Measurements from ENCODE around the gene KLHDC4. TPM values are rescaled to one million over a fixed set of nuclear protein-coding genes. Genes with fewer than 3 reads are reported as not detected.

Gene KLHDC4
- total RNA-seq, 1 experiment from 2014 or later: 76.2 TPM

GRCh38 chr16:87658564-87659225 lies 107.1 kb downstream of the KLHDC4 start:
- no peaks in the 10 kb centered on the region for H3K27me3 ChIP-seq (ENCODE audit: insufficient read depth, low read length)
- H3K9ac ChIP-seq (ENCODE audit: extremely low read depth, insufficient read length, low read length): no peak overlapping the region
- no peak overlapping the region for H2BK12ac ChIP-seq (ENCODE audit: insufficient read length, low read depth, low read length)
- H3K79me1 ChIP-seq (ENCODE audit: insufficient read depth, low read depth, low read length, poor library complexity, severe bottlenecking): no peaks in the 10 kb centered on the region
- no peak overlapping the region for H4K91ac ChIP-seq (ENCODE audit: insufficient read length, low read depth, low read length)
- no peak overlapping the region for H3K4ac ChIP-seq (ENCODE audit: low read depth, low read length)
- no peak overlapping the region for H3K14ac ChIP-seq (ENCODE audit: insufficient read depth, low read length)
- no peak overlapping the region for H2AK5ac ChIP-seq (ENCODE audit: insufficient read length, low read length)
- H3T11ph ChIP-seq (ENCODE audit: low read length): no peak overlapping the region
- Mint-ChIP-seq H3K4me3 (peak overlapping the region; percentile 8 to 55; a peak in 2 of 5 replicates), H3K9me3 (no peaks in the 10 kb centered on the region), H3K27ac (peak overlapping the region; percentile 6 to 76 (median 33); a peak in 4 of 7 replicates), H3K27me3 (ENCODE audit: low read depth) (no peaks in the 10 kb centered on the region), H3K4me1 (peaks cover 35 to 65% of the 10 kb centered on the region in 2 experiments), H3K36me3 (ENCODE audit: insufficient read depth in 1 of 3, low read depth in 3 of 3) (peaks cover 3 to 7% (median 6%) of the 10 kb centered on the region in 3 experiments; a peak in 5 of 7 replicates)
- H2BK120ac ChIP-seq (ENCODE audit: low read depth, low read length, poor library complexity, severe bottlenecking): no peak overlapping the region
- H3K18ac ChIP-seq (ENCODE audit: insufficient read length, low read depth, low read length): no peak overlapping the region
- H3K4me1 ChIP-seq (ENCODE audit: insufficient read depth, low read length): no peaks in the 10 kb centered on the region; the same call in 1 of the 2 replicates
- no peak overlapping the region for H2BK20ac ChIP-seq (ENCODE audit: low read depth, low read length, poor library complexity, severe bottlenecking)
- no CpG with 5 or more reads among the region's 14 CpGs for WGBS (ENCODE audit: extremely low coverage, insufficient read length, low lambda C conversion rate)
- H3K23ac ChIP-seq (ENCODE audit: insufficient read length, low read depth, low read length): no peak overlapping the region
- no peak overlapping the region for H3K56ac ChIP-seq (ENCODE audit: insufficient read length, low read depth, low read length)
- H3K23me2 ChIP-seq (ENCODE audit: insufficient read length, low read depth, low read length, poor library complexity, severe bottlenecking): no peaks in the 10 kb centered on the region
- H4K5ac ChIP-seq (ENCODE audit: insufficient read length, low read depth, low read length): no peak overlapping the region
- H3K4me2 ChIP-seq (ENCODE audit: insufficient read depth, insufficient read length, low read length): no peak overlapping the region
- no peaks in the 10 kb centered on the region for H3K9me3 ChIP-seq (ENCODE audit: control insufficient read depth, low read depth, low read length)
- H4K8ac ChIP-seq (replicated peaks; ENCODE audit: insufficient read length, low read depth, low read length): no peak overlapping the region
- peak; percentile 47 for DNase-seq
- H2BK5ac ChIP-seq (ENCODE audit: insufficient read length, low read length): no peak overlapping the region
- no peaks in the 10 kb centered on the region for H3K79me2 ChIP-seq (ENCODE audit: insufficient read depth, low read length)
- H2BK15ac ChIP-seq (ENCODE audit: low read depth, low read length): no peak overlapping the region
- TF ChIP-seq, protein P1, sequence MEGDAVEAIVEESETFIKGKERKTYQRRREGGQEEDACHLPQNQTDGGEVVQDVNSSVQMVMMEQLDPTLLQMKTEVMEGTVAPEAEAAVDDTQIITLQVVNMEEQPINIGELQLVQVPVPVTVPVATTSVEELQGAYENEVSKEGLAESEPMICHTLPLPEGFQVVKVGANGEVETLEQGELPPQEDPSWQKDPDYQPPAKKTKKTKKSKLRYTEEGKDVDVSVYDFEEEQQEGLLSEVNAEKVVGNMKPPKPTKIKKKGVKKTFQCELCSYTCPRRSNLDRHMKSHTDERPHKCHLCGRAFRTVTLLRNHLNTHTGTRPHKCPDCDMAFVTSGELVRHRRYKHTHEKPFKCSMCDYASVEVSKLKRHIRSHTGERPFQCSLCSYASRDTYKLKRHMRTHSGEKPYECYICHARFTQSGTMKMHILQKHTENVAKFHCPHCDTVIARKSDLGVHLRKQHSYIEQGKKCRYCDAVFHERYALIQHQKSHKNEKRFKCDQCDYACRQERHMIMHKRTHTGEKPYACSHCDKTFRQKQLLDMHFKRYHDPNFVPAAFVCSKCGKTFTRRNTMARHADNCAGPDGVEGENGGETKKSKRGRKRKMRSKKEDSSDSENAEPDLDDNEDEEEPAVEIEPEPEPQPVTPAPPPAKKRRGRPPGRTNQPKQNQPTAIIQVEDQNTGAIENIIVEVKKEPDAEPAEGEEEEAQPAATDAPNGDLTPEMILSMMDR (conservative IDR thresholded peaks at IDR 0.05): no peak
- H2AFZ ChIP-seq (ENCODE audit: low read length): no peak overlapping the region
- no peak overlapping the region for H3K27ac ChIP-seq (ENCODE audit: insufficient read length, low read depth, low read length)
- H4K20me1 ChIP-seq (ENCODE audit: control insufficient read depth, insufficient read depth, insufficient read length): peaks cover 2% of the 10 kb centered on the region

Other genes starting within 250 kb of the KLHDC4 start
- gene JPH3, start 163.5 kb downstream of the KLHDC4 start, total RNA-seq (2021): 30.3 and 32.7 TPM in 2 replicates
- gene SLC7A5, start 103.5 kb upstream of the KLHDC4 start, total RNA-seq (2021): 217 TPM in 2 replicates
- gene CA5A, start 170.5 kb upstream of the KLHDC4 start, total RNA-seq (2021): not detected in 2 replicates
- 24.3 and 24.9 TPM in 2 replicates for gene BANP, start 185.4 kb upstream of the KLHDC4 start, total RNA-seq (2021)

Measured in H9 (cell line).